Islet precursor cell (in vitro differentiated cells): ENCODE data around the gene CPZ.

ENCODE experiments used
- DNase-seq: peaks from one replicate; pipeline ENCODE4 v3.0.0-alpha.2; 2018

The CPZ gene

DNA sequence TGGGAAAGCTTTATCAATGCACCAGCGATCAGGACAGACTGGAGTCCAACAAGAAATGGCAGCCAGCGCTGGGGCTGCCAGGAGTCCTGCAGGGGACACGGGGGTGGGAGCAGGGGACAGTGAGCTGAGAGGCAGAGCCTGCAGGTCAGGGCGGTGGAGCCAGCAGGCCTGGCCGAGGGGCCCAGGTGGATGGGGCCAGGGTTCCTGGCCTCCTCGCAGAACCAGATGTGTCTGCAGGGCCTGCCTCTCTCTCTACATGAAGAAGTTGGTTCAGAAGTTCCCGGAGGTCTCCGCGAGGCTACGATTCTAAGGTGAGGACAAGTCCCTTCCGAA lies 63.6 kb downstream of the CPZ start:
- peak; percentile 33 for DNase-seq

- peak; percentile 41 for DNase-seq
These were observed 64.3 kb downstream of the CPZ start for GRCh38 chr4:8656711-8657380.

DNA sequence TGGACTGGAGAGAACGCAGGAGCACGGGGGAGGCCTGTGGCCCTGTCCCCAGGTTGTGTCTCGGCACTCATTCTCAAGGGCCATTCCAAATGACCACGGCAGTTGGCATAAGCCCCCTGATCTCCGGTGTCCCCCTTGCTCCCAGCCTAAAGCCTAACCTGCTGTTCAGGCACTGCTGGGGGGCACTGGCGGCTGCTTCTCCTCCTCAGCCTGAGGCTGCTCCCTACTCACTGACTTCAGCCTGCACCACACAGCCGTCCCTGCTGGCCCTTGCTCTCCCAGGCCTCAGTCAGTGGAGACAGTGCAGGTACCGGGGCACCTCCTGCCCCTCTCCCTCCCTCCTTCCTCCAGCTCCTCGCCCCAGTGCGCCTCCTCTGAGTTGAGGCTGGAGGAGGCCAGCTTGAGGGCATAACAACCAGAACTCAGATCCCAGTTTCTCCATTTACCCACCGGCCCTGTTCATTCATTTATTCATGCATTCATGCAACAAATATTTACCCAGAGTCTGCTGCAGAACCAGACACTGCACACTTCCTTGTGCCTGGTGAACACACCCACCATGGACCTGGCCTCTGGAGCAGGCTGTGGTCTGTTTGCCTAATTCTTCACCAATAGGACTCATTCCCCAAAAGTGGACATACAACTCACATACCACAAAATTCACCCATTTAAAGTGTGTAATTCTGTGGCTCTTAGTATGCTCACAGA lies 65.0 kb downstream of the CPZ start:
- DNase-seq, result peak; percentile 45

GRCh38 chr4:8662776-8663175 lies 70.2 kb downstream of the CPZ start:
- DNase-seq, result peak; percentile 24

GRCh38 chr4:8664031-8664805 lies 71.7 kb downstream of the CPZ start:
- DNase-seq, result no peak

DNA sequence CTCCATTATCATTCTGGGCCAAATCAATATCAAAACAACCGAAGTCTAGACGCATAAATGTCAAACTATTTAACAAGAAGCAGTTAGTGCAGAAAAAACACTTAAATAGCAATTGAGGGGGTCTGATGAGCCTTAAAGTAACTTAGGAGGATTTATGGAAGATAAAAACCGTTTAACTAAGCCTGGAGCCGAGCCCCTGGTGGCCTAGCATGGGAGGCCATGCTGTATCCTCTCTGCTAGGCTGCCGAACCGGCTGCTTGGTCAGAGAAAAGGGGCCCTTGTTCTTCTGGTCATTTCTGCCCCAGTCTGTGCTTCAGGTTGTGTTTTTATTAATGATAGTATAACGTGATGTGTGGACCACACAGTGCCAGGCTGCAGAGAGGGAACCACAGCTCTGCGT lies 72.4 kb downstream of the CPZ start:
- DNase-seq, result no peak

DNA sequence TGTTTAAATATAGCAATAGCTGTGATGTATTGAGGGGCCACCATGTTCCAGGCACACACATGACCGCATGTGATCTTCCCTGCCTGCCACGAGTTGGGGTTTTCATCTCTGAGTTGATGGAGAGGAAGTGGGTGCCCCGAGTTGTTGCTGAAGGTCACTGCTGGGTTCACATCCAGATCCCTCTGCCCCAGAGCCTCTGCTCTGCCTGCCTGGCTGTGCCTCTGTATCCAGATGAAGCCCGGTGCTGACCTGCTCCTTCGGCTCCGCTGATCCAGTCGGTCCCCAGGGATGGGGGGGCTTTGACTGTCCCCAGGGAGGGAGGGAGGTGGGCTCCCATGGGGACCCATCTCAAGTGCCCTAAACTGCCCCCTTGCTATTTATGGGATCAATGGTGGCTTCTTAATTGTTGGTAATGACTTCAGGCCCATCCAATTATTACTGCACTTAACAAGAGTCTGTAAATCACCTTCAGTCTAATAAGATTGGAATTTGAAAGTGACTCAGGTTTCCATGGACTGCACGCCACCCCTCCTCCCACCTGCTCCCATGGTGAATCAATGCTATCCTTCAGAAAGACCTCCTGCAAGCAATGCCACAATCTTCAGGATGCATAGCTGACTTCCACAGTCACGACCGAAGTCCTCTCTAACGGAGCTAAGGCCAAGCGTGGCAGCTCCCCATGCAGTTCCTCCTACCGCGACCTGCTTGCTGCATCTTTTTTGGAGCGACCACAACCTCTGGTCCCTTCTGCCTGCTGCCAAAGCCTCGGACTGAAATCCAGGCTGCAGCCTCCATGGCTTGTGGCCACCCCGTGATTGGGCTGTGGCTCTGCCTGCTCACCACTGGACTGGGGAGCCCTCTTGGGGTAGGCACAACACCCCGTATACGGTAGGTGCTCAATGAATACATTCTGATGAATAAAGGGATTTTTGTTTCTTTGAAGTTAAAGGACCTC lies 73.1 kb downstream of the CPZ start:
- no peak for DNase-seq

DNA sequence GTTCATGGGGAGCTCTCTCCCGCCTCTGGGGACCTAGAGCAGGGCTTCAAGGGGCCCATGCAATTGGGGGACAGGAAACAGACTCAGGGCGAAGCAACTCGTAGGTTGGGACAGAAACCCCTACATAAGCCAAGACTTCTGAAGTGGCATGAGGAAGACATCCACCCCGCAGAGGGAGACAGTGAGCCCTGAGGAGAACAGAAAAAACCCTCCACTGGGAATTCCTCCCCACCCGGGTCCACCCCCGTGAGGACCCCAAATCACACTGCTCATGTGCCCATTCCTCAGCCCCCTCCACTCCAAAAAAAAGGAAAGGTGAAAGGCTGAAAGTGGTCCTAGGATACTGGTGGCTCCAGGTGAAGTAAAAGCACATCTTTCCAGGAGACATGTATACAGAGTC lies 74.0 kb downstream of the CPZ start:
- no peak for DNase-seq
